ENCODE results near the gene PHETA1. TPM values are rescaled to one million over a fixed set of nuclear protein-coding genes. Genes with fewer than 3 reads are reported as not detected.

Gene PHETA1
- total RNA-seq, 1 experiment from 2014 or later, result 10.6 TPM

DNA sequence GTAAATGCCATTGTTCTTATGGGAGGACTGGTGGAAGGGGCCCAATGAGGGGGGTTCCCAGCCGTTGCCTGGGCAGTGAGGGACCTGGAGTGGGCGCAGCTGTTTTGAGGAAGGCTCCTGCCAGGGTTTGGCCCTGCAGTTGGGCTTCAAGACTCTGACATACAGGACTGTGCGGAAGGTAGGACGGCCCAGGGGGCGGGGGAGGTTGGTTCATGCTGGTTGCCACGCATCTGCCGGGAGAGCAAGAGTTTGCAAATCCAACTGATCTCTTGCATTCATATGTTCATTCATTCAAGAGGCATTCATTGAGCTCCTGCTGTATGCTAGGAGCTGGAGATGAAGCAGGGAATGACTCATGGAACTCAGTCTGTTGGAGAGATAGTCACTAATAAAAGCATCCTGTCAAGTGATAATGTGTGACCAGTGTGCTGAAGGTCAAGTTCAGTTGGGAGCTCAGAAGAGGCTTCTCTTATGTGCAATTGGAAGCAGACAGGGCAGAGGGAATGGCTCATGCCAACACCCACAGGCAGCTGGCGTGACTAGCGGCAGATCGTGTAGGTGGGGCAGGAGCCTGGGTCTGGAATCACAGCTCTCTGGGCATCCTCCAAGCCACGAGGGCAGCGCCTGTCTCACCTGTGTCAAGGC lies 44.7 kb upstream of the PHETA1 start:
- Histone ChIP-seq H3K27me3 (ENCODE audit: insufficient read depth, low read length) (no peaks in the 10 kb centered on the region), H3K79me2 (ENCODE audit: insufficient read depth, low read length) (peaks cover 25% of the 10 kb centered on the region; the same call in 1 of the 2 replicates), H3K9ac (ENCODE audit: low read length) (no peak overlapping the region), H3K4me2 (ENCODE audit: low read length) (peak overlapping the region; percentile 51), H3K36me3 (ENCODE audit: control insufficient read depth in 1 of 2, insufficient read depth in 2 of 2, low read length in 2 of 2) (no peaks in the 10 kb centered on the region), H3K9me2 (ENCODE audit: insufficient read depth) (no peaks in the 10 kb centered on the region), H3K4me1 (ENCODE audit: control insufficient read depth in 1 of 2, insufficient read depth in 2 of 2, low read length in 2 of 2) (peaks cover 26 to 57% of the 10 kb centered on the region in 2 experiments), H3K9me3 (ENCODE audit: control insufficient read depth in 1 of 2, insufficient read depth in 1 of 2, low read depth in 1 of 2, low read length in 2 of 2) (no peaks in the 10 kb centered on the region), H4K20me1 (ENCODE audit: insufficient read depth) (no peaks in the 10 kb centered on the region), H3K27ac (ENCODE audit: low read depth, low read length) (no peak overlapping the region), H3K4me3 (replicated peaks in 1 of 2; ENCODE audit: low read depth in 1 of 2, low read length in 2 of 2) (no peak overlapping the region), H2AFZ (ENCODE audit: low read depth, low read length, poor library complexity, severe bottlenecking) (no peak overlapping the region)
- RAD21 ChIA-PET (ENCODE audit: low non-redundant PET in 1 of 2, low total read pairs in 2 of 2, uncharacterized antibody in 2 of 2, unreplicated experiment in 2 of 2), result no interaction called here
- no TSS peak for BruUV-seq (replicated peaks)
- POLR2A ChIA-PET, result no interaction called here
- CTCF ChIA-PET, result interaction anchor here (1.0 to 2.6 kb wide), 3 partner anchors 14 to 38 kb away, joined by 3 to 14 read pairs (median 6); no protein-coding TSS in a partner anchor
- intact Hi-C loops (cut with micrococcal nuclease), result no loop called here
- ATAC-seq (peak; percentile 31), DNase-seq (ENCODE audit: low read depth, low spot score) (no peak)
- no peak for TF ChIP-seq POLR2AphosphoS5 (IDR thresholded peaks at IDR 0.05; ENCODE audit: low read depth, low read length)
- TF ChIP-seq EZH2phosphoT487 (IDR thresholded peaks at IDR 0.05; ENCODE audit: borderline replicate concordance), result no peak
- no peak for TF ChIP-seq ZFX (IDR thresholded peaks at IDR 0.05)
- TF ChIP-seq SIN3A (IDR thresholded peaks at IDR 0.05; ENCODE audit: low read depth), result no peak
- no peak for TF ChIP-seq CEBPB (IDR thresholded peaks at IDR 0.05; ENCODE audit: low read depth)
- TF ChIP-seq SRF (IDR thresholded peaks at IDR 0.05; ENCODE audit: low read depth), result no peak
- TF ChIP-seq, protein P1, sequence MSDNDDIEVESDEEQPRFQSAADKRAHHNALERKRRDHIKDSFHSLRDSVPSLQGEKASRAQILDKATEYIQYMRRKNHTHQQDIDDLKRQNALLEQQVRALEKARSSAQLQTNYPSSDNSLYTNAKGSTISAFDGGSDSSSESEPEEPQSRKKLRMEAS (IDR thresholded peaks at IDR 0.05), result no peak
- TF ChIP-seq POLR2A (IDR thresholded peaks at IDR 0.05; ENCODE audit: borderline replicate concordance, extremely low read depth, insufficient read depth, insufficient read length), result no peak
- TF ChIP-seq, protein P2, sequence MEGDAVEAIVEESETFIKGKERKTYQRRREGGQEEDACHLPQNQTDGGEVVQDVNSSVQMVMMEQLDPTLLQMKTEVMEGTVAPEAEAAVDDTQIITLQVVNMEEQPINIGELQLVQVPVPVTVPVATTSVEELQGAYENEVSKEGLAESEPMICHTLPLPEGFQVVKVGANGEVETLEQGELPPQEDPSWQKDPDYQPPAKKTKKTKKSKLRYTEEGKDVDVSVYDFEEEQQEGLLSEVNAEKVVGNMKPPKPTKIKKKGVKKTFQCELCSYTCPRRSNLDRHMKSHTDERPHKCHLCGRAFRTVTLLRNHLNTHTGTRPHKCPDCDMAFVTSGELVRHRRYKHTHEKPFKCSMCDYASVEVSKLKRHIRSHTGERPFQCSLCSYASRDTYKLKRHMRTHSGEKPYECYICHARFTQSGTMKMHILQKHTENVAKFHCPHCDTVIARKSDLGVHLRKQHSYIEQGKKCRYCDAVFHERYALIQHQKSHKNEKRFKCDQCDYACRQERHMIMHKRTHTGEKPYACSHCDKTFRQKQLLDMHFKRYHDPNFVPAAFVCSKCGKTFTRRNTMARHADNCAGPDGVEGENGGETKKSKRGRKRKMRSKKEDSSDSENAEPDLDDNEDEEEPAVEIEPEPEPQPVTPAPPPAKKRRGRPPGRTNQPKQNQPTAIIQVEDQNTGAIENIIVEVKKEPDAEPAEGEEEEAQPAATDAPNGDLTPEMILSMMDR (IDR thresholded peaks at IDR 0.05 in 2 of 3, conservative IDR thresholded peaks at IDR 0.05 in 1 of 3; ENCODE audit: borderline replicate concordance in 1 of 3, insufficient read depth in 1 of 3, low read depth in 2 of 3, low read length in 2 of 3), result no peak
- no peak for TF ChIP-seq JUND (IDR thresholded peaks at IDR 0.05)
- TF ChIP-seq SP1 (IDR thresholded peaks at IDR 0.05; ENCODE audit: low read depth), result no peak
- no peak for TF ChIP-seq ZNF274 (IDR thresholded peaks at IDR 0.05; ENCODE audit: low read depth, low read length)

All from HCT116 (cell line).